Activated gamma-delta T cell treated with anti-CD3 and anti-CD28 coated beads, Interleukin-2, amount 50 U/mL, for 16 hours (primary cell): ENCODE measurements around the gene TRIM73.
"Not testable (repeated sequence)": the region's sequence is repeated elsewhere in the genome, so short reads cannot be mapped to it uniquely, and the experiment has no call there.

ENCODE experiments used
- DNase-seq: peaks from one replicate; pipeline ENCODE4 v3.0.0-alpha.2; 2020; ENCODE audit warnings: low read depth

The TRIM73 gene

DNA sequence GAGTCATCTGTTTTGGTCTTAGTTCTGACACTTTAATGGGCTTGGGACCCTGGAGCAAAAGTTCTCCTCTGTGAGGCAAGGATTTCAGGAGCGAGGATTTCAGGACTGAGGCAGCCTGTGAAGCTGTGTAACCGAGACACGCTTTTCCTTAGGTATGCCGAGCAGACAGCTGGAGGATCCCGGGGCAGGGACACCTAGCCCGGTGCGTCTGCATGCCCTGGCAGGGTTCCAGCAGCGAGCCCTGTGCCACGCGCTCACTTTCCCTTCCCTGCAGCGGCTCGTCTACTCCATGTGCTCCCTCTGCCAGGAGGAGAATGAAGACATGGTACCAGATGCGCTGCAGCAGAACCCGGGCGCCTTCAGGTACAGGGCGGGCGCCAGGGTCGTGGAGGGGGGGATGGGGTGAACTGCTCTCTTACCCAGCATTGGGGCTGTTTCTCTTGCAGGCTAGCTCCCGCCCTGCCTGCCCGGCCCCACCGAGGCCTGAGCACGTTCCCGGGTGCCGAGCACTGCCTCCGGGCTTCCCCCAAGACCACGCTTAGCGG, 20.5 kb downstream of the TRIM73 start:
- not testable (repeated sequence) for DNase-seq

DNA sequence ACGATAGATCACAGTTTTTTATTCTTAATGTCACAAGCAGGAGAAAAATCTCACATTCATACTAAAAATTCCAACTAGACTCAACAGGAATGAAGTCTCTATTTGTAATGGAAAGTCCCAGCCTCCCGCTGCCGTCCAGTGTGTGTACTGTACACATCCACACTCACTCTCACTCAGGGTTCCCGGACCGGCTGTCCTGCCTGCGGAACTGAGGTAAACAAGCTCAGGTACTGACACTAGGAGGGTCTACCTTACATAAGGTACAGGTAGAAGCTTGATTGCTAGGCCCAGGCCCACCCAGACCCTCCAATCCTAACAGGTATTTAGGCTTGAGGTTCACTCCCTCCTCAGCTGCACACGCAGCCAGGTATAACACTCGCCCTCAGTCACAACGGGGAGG, 21.4 kb downstream of the TRIM73 start:
- DNase-seq, result not testable (repeated sequence)

DNA sequence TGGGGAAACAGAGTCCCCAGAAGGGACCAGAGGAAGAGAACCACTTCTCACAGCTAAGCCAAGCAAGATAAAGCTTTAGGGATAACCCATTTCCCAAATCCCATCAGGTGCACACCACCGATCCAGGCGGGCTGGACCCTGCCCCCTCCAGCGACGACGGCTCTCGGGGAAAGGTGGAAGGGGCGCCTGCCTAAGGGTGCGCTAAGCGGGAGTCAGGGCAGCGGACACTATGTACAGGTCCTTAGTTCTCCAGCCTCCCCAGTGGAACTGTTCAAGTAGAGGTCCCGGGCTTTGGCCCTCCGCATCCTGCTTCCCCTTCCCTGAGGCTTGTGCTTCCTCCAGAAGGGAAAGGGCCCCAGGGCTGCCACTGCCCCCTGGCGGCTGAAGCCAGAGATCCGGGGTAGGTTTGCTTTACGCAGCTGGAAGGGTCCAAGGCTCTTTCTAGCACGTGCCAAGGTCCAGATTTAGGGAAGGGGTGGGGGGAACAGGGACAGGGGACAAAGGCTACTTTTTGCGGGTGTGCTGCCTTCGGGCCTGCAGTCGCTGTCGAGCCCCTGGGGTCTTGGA, 22.9 kb downstream of the TRIM73 start:
- DNase-seq, result not testable (repeated sequence)

DNA sequence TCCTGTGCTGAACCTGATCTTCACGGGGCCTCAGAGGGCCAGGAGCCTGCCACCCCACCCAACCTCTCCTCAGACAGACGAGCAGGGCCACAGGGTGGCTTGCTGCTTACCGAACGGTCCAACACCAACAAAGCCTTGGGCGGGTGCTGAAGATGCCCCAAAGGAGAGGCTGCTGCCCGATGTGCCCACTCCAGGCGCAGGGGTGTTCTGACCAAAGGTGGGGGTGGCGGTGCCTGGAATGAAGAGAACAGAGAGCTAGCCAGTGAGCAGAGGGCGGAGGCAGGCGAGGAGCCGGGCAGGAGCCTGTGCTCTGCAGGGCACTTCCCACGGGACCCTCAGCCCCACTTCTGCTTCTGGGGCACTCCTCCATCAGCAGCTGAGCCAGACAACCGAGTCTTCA, 23.8 kb downstream of the TRIM73 start:
- DNase-seq, result not testable (repeated sequence)

DNA sequence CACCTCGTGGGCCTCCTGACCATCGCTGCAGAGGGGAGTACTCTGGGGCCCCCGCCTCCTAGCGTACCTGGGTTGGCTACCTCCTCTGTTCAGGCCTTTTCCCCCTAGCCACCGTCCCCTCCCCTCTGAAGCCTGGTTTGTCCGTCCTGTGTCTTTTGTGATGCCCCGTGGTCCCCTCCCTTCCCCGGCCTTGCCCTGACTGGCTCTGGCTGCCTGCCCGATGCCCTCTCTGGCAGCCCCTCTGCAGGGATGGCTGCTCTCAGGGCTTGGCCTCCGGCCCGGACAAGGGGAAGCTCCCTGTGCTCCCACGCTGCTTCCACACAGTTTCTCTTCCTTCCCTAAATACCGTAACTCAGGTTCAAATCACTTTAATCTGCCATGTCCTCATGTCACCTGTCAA, 24.3 kb downstream of the TRIM73 start:
- not testable (repeated sequence) for DNase-seq

DNA sequence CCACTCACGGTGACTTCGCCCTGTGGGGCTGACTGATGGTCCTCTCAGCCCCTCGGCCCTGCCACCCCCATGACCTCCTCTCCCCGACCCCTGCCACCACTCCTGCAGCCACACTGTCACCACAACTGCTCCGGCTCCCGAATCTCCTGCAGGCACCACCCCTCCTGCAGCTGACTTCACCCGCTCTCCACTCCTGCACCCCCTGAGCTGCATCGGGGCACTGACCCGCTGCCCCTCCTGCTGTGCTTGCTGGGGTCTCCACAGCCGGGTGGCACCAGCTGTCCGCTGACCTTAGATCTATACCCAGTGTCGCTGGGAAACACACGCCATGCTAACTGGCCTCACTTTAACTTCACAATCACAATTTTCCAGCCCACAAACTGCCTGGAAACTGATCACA, 24.7 kb downstream of the TRIM73 start:
- not testable (repeated sequence) for DNase-seq

DNA sequence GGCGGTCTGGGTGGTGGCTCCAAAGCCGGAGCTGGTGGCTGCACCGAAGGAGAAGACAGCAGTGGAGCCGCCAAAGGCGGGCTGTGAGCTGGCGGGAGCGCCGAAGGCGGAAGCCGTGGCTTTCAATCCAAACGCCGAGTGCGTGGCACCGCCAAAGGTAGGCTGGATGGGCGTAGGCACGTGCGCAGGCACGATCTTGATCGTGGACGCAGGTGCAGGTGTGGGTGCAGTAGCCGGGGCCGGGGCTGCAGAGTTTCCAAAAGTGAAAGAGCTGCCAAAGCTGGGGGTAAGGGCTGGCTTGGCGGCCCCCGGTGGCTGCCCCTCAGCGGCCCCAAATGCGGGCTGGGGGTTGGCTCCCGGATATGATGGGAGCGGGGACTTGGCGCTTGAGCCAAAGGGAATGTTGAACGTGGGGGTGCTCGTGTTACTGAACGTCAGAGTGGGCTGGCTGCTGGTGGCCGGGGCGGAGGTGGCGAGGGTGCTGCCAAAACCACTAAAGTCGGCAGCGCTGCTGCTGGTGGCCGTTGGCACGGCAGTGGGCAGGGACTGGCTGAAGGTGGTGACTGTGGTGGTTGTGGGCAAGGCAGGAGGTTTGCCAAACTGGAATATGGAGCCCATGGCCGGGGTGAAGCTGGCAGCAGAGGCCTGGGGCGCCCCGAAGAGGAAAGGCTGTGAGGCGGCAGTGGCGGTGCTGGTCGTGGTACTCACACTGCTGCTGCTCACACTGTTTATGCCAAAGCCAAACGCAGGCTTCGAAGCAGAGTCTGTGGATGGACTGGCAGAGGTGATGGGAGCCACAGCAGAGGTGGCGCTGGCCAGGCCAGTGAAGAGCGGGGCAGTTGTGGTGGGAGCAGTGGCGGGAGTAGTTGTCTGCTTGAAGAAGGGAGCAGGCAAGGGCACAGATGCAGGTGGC, 26.6 kb downstream of the TRIM73 start:
- DNase-seq, result not testable (repeated sequence)

DNA sequence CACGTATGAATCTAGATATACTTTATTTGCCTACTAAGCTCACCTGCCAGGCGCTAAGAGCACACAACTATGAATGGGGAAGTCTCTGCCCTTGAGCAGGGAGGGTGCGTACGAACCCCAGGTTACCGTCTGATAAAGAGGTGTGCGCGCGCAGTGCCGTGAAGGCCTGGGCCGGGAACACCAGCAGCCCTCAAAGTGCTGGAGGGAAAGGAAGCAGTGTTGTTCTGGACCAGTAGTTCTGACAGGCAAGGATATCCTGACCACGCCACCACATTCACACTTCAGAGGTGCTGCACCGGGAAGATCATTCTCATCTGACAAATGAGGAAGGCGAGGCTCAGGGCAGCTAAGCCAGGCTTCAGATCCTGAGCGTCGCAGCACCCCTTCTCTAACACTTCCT, 28.1 kb downstream of the TRIM73 start:
- DNase-seq, result not testable (repeated sequence)

DNA sequence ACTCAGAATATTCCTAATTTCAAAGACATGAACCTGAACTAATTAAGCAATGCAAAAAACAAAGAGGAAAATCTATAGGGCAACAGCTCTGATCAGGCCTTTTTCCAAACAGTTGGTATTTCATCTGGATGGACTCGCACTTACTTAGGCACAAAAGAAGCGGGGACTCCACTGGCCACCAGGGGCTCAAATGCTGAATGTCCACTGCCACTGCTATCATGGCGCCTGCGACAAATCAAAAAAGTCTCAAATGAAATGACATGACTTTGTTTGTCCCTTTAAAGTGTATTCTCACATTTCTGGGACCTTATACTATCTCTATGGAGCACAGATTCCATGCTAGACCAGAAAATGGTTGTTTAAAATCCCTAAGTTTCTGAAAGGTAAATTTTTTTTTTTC, 43.6 kb downstream of the TRIM73 start:
- not testable (repeated sequence) for DNase-seq

DNA sequence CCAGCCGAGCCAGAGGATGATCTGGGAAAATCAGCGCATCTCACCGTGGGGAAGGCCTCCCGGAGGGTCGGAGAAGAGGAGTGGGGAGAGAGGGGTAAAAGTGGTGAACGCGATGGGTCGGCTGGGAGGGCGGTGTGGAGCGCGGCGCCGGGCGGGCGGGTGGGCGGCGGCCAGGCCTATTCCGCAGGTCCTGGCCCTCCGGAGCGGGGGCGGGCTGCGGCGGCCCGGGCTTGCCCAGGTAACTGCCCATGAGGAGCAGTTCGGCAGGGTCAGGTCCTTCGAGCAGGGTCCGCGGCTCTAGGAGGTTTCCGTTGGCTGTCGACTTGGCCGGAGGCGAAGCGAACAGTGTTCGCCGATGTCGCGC, 46.7 kb downstream of the TRIM73 start:
- DNase-seq, result not testable (repeated sequence)

DNA sequence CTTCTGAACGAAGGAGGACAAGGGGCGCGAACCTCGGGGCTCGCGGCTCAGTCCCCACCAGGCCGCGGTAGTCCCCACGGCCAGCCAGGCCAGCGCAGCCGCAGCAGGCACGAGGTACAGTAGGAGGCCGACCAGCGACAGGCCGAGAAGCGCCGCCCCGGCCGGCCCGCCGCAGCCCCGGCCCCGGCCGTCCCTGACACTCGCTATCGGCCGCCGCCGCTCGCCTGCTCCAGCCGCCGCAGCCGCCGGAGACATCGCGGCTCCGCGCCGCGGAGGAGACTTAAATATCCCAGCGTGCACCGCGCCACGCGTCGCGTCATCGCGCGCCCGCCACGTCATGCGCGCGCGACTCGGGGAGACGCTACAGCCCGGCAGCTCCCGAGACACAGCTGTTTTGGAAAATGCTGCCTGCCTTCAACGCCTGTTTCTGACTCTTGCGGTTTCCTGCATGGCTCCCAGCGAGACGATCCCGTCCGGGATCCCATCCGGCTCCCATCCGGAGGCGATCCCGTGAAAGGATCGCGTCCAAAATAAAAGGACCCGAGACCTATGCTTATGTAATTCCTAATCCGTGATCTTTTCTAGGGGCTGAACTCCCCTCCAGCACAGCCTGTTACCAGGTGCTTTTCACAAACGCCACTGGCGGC, 47.2 kb downstream of the TRIM73 start:
- not testable (repeated sequence) for DNase-seq

DNA sequence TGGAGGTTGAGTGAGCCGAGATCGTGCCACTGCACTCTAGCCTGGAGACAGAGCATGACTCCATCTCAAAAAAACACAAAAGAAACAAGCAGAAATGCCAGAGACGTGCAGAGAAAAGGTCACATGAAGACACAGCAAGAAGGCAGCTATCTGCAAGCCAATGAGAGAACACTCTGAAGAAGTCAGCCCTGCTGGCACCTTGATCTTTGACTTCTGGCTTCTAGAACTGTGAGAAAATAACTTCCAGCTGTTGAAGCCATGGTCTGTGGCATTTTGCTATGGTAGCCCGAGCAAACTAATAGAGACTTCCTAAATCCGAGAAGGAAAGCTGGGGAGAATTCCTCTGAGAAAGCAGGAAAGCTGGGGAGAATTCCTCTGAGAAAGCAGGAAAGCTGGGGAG, 54.5 kb downstream of the TRIM73 start:
- not testable (repeated sequence) for DNase-seq

DNA sequence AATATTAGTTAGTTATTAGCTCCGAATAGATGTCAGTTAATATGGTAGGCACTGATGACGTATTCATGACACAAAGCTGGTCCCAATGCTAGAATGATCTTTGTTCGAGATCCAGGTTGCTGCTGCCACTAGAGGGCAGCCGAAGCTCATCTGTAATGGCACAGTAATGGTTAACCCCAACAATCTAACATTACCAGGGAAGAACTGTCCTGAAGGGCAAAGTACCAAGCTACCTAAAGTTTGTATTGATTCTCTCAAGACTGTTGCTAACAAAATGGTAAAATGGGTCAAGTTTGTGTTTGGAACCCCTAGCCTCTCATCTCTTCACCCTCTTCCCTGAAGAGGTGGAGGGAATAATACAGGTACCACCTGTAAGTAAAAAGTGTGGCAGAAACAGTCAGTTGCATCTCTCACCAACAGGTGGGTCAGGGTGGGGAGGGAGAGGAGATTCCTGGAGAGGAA, 57.1 kb downstream of the TRIM73 start:
- not testable (repeated sequence) for DNase-seq
